GM18909 (cell line): ENCODE results near the gene KYAT1.
A peak's percentile ranks its signal among the peaks of the same experiment; 100 is the strongest.

Source experiments
- ATAC-seq: cut with Tn5 transposase; IDR thresholded peaks from one replicate; pipeline ENCODE4 v1.9.1; 2021; ENCODE audit warnings: mild to moderate bottlenecking; ENCODE audit not compliant: unreplicated experiment, poor library complexity

The KYAT1 gene

DNA sequence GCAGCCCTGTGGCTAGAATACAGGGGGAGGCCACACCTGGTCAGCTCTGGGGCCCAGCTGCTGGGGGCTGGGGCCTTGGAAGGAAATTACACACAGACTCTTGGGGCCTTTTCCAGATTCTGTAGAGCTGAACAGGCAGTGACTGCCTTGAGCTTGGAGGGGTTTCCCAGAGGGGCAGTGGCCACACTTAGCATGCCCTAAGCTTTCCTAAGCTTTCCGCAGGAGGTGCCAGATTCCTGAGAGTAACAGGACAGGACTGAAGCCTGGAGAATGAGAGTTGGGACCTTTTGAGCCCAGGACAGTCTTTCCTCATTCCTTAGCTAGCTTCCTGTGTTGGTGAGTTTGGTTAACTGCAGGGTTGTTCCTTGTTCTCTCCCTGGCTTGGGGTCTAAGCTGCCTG lies 93.3 kb downstream of the KYAT1 start:
- ATAC-seq, result no peak

DNA sequence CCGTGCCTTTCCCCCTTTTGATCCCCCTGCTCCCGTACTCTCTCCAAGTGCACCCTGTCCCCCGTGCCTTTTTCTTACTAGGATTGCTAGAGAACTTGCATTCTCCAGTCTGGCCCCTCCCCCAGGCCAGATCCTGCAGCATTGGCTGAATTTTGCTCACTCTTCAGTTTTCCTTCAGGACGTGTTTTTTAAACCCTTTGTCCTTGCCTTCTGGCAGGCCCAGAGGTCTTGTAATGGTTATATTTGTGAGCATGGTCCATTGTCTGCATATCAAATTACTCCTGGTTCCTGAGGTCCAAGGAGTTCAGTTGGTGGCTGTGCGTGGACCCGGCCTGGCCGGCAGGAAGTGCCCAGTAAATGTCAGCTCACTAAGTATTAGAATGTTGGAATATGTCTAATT lies 94.1 kb downstream of the KYAT1 start:
- no peak for ATAC-seq

DNA sequence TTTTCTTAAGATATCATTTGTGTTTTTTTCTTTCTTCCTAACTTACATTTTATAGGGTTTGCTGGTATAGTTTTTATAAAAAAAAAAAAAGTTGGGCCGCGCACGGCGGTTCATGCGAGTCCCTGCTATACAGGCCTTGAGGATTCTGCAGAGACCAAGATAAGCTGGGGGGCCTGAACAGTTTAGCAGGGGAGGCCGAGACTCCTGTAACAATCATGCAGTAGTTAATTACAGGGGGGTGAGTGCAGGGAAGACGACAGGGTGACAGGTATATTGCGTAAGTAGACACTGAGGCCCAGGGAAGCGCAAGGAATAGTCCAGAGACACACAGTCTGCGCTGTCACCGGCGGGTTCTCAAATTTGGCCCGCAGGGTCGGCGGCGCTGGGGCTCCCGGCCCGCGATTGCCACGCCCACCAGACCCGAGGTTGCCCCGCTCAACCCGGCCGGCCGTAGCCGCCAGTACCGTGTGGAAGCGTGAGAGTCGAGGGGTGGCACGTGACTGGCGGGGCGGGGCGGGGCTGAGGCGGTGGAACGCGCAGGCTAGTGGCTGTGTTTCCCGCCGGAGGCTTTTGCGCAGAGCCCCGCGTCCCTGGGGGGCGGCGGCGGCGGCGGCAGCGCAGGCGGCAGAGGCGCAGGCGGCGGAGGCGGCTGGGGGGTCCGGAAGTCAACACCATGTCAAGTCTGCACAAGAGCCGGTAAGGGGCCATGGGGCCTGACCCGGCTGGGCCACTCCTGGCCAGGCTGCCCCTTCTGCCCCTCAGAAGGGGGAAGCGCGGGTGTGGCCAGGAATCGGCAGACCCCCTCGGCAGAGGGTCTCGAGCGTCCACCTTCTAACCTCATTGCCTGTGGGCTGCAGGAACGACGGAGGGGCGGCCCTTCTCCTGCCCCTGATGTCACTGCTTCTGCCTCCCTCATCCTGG lies 94.8 kb downstream of the KYAT1 start, which contains the start of gene TBC1D13:
TSS of gene TBC1D13 (plus strand) at position 573 of the 921 bp plus-strand sequence. CDS start at position 674, 101 bp downstream.
- ATAC-seq, result peak; percentile 85

DNA sequence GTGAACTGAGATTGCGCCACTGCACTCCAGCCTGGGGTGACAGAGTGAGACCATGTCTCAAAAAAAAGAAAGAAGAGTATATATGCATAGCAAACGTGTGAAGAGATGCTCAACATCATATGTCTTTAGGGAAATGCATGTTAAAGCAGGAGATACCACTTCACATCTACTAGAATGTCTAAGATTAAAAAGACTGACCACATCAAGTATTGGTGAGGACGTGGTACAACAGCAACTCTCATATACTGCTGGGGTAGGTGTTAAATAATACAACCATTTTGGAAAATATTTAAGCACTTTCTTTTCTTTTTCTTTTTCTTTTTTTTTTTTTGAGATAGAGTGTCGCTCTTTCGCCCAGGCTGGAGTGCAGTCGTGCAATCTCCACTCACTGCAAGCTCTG lies 96.3 kb downstream of the KYAT1 start:
- ATAC-seq, result no peak
